C4-2B (cell line): ENCODE results near the gene TNFRSF19.
"Not testable (repeated sequence)": the region's sequence is repeated elsewhere in the genome, so short reads cannot be mapped to it uniquely, and the experiment has no call there.

ENCODE experiments used
- H3K27ac ChIP-seq: fragments of 450-650 bp; 2 replicates; pipeline ENCODE4 v1.5.1; 2017
- CTCF ChIP-seq: fragments of 450-650 bp; conservative IDR thresholded peaks from 2 replicates; pipeline ENCODE4 v1.5.1; 2017; ENCODE audit warnings: mild to moderate bottlenecking
- ZFX ChIP-seq: fragments of 450-650 bp; IDR thresholded peaks from 2 replicates; pipeline ENCODE4 v1.6.1; 2017

Gene TNFRSF19

GRCh38 chr13:23570099-23570920 lies at the start of gene TNFRSF19:
TNFRSF19 (plus strand) TSS chr13:23570412; CDS start chr13:23590184, 19,772 bp downstream.
- no peak for TF ChIP-seq CTCF
- no peak for TF ChIP-seq ZFX
- peak within 1 kb of the TSS; percentile 33 for H3K27ac ChIP-seq

- not testable (repeated sequence) for H3K27ac ChIP-seq
Observed at GRCh38 chr13:23529926-23530325, 40.3 kb upstream of the TNFRSF19 start.

GRCh38 chr13:23531446-23531845 lies 38.8 kb upstream of the TNFRSF19 start:
- no peak overlapping the region for H3K27ac ChIP-seq
- TF ChIP-seq CTCF, result no peak
- no peak for TF ChIP-seq ZFX

GRCh38 chr13:23534090-23534489 lies 36.1 kb upstream of the TNFRSF19 start:
- no peak overlapping the region for H3K27ac ChIP-seq
- TF ChIP-seq ZFX, result no peak
- no peak for TF ChIP-seq CTCF

- H3K27ac ChIP-seq, result no peak overlapping the region
- TF ChIP-seq ZFX, result no peak
- no peak for TF ChIP-seq CTCF
Observed at GRCh38 chr13:23541221-23541824, 28.9 kb upstream of the TNFRSF19 start.

- no peak for TF ChIP-seq CTCF
- no peak for TF ChIP-seq ZFX
- no peak overlapping the region for H3K27ac ChIP-seq
Observed at GRCh38 chr13:23544668-23545067, 25.5 kb upstream of the TNFRSF19 start.

- no peak overlapping the region for H3K27ac ChIP-seq
- TF ChIP-seq ZFX (no peak), CTCF (no peak)
Observed at GRCh38 chr13:23547000-23547590, 23.1 kb upstream of the TNFRSF19 start.

GRCh38 chr13:23549724-23550123 lies 20.5 kb upstream of the TNFRSF19 start:
- H3K27ac ChIP-seq, result no peak overlapping the region
- TF ChIP-seq CTCF, result no peak
- TF ChIP-seq ZFX, result no peak
